Sciatic nerve (tissue), 2 donors: ENCODE measurements around the gene PTHLH. TPM values are rescaled to one million over a fixed set of nuclear protein-coding genes. Genes with fewer than 3 reads are reported as not detected.
A peak's percentile ranks its signal among the peaks of the same experiment; 100 is the strongest.

Experiments used
- ATAC-seq: fragments of 200-7000 bp; cut with Tn5 transposase; one replicate; pipeline ENCODE4 v1.9.1; 2020; ENCODE audit warnings: mild to moderate bottlenecking, moderate library complexity
- DNase-seq: peaks from one replicate; pipeline ENCODE4 v3.0.0-alpha.2; 2020; ENCODE audit warnings: low spot score
- intact Hi-C: fragments of 100-400 bp; cut with DNase I; formaldehyde crosslinking; loops from one replicate; pipeline ENCODE4 v1.14.2; 2022
- total RNA-seq: library from RNA; stranded (reverse); fragmentation: NEBNext Ultra II Directional; extraction: Animal tissue kit (Norgen Biotek cat#: 25700); gene quantifications from one replicate; pipeline ENCODE4 v1.2.1, GENCODE V29; 2021
- donor health status: DM: no; HTN: no; CAD: no.
- donor health status: DM: no; HTN: no; CAD: no.

The PTHLH gene
- total RNA-seq, 1 donor from 2014 or later = 8.3 TPM

DNA sequence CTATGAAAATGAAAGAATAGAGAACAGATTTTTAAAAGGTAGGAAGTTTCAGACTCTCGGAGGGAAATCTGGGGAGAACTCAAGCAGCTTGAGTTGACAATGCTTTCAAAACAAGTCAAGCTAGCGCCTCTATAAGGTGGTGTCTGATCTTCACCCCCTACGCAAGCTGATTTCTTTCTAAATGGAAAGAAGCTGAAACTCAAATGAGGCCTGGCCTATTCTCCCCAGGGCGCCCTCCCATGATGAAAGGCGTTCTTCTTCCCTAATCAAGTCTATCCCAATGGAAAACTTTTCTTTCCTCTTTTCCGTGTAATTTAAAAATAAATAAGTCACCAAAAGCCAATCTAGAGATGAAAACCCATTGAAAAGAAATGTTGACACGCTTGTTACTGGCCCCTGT lies 20.6 kb downstream of the PTHLH start:
- ATAC-seq (peak; percentile 19), DNase-seq (no peak)
- intact Hi-C loops = no loop called here

DNA sequence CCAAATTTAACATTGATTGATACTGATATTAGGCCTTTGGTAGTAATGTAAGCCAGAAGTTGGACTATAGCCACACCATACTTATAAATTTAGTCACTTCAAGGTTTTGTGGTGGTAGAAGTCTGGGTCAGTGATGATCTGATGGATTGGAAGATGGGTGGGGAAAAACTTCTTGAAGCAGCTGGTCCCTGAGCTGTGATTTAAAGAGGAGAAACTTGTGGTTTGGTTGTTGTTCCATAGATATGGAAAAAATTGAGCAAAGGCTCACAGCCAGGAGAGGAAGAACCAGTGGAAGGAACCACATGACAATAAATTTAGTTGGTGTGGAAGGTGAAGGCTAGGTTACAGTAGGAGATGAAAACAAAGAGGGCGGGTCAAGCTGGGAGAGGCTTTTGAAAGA lies 26.1 kb downstream of the PTHLH start:
- DNase-seq = no peak
- intact Hi-C loops = no loop called here
- ATAC-seq = peak; percentile 82

DNA sequence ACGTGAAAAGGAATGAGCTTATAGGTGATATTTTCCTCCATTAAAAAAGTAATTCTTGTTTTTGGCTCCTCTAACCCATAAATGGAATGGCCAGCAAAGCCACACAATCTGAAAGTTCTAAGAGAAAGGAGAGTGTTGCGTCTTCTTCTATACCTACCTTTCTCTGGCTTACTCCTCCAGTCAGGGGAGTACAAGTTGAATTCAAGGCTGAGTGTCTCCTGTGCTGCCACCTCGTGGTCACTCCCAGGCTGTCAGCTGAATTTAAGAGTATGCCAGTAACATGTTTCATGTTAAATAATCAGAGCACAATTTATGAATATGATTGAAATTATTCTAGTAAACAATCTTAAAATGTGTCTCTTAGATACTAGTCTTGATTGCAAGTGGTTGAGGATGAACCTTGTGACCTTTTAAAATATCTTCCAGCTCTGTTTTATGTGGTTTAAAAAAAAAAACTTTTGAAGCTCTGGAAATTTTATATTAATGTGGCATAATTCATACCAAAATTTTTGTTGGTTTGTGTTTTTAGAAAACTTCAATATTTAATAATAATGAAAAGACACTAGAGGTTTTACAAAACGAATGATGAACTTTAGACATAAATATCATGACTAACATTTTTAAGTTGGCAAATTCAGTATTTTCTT lies 31.7 kb downstream of the PTHLH start:
- peak; percentile 85 for DNase-seq
- peak; percentile 74 for ATAC-seq
- intact Hi-C loops = no loop called here

DNA sequence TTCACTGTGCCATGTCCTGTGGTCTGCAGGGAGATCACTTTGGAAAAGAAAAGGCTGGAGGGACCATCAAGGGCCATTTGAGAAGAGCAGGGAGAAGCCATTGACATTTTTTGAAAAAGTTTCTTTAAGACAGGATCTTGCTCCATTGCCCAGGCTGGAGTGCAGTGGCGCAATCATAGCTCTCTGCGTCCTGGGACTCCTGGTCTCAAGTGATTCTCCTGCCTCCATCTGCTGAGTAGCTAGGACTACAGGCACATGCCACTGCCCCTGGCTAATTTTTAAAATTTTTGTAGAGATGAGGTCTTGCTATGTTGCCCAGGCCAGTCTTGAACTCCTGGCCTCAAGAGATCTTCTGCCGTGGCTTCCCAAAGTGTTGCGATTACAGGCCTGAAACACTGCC lies 32.3 kb downstream of the PTHLH start:
- no peak for DNase-seq
- no peak for ATAC-seq
- intact Hi-C loops = no loop called here

DNA sequence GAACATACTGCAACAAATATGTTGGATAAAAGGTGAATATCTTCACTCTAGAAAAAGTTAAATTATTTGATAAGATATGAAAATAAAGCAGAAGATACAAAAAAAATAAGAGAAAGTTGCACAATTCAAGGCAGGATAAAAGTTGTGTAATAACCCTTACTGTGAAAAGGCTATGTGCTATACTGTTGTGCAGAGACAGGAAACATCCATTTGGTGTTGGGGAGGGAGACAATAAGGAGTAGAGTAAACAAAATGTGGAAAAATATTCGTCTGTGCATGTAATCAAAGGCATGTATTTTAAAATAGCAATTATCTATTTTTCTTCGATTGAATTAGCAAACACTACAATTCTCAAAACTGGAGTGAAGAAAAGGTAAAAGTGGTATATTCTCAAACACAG lies 34.8 kb downstream of the PTHLH start:
- intact Hi-C loops = no loop called here
- ATAC-seq = no peak
- no peak for DNase-seq

DNA sequence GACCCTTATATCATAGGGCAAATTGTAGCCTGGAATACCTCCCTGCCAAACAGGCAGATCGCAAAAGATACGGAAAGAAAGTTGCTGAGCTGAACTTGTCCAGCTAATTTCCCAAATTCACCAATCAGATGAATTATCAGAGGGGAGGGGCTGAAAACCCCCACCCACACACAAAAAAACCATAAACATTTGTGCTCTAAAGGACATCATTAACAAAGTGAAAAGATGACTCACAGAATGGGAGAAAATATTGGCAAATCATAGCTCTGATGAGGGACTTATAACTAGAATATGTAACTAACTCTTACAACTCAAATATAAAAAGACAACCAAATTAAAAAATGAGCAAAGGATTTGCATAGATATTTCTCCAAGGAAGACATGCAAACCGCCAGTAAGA lies 36.3 kb downstream of the PTHLH start:
- ATAC-seq (no peak), DNase-seq (no peak)
- intact Hi-C loops = no loop called here

DNA sequence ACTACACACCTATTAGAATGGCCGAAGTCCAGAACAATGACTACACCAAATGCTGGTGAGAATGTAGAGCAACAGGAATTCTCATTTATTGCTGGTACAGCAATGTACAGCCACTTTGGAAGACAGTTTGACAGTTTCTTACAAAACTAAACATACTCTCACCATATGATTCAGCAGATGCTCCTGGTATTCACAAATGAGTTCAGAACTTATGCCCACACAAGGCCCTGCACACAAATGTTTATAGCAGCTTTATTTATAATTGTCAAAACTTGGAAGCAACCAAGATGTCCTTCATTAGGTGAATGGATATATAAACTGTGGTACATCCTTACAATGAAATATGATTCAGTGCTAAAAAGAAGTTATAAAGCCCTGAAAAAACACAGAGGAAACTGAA lies 38.3 kb downstream of the PTHLH start:
- no peak for DNase-seq
- no peak for ATAC-seq
- intact Hi-C loops = no loop called here

DNA sequence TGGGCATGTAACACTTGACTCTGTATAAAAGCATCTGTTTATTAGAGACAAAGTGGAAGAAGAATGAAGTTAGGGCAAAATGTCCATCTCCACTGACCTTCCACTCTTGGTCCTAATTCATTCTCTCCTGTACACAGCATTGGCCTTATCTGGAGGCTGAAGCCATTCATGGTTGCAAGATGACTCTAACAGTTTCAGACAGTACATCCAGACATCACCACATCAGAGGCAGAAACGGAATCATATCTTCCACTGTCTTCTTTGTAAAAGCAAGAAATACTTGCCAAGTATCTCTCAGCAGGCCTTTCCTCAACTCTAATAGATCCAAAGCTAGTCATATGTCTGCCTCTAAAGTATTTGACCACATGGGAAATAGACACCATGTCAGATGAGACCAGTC lies 41.1 kb downstream of the PTHLH start:
- DNase-seq (no peak), ATAC-seq (no peak)
- intact Hi-C loops = no loop called here

DNA sequence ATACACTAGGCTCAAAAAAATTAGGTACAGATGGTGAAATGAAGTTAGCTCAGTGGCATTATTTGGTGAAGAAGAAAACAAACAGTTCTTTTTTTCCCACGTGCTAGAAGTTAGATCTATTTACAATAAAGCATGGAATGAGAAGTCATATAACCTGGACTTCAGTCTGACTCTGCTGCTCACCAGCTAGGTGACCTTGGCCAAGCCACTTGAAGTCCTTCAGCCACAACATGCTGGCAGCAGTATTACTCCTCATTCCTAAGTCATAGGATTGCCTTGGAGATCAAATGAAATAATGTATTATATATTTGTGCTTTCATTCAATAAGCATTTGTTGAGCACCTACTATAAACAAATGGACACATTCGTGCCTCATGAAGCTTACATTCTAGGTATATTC lies 45.2 kb downstream of the PTHLH start:
- no peak for DNase-seq
- no peak for ATAC-seq
- intact Hi-C loops = no loop called here

DNA sequence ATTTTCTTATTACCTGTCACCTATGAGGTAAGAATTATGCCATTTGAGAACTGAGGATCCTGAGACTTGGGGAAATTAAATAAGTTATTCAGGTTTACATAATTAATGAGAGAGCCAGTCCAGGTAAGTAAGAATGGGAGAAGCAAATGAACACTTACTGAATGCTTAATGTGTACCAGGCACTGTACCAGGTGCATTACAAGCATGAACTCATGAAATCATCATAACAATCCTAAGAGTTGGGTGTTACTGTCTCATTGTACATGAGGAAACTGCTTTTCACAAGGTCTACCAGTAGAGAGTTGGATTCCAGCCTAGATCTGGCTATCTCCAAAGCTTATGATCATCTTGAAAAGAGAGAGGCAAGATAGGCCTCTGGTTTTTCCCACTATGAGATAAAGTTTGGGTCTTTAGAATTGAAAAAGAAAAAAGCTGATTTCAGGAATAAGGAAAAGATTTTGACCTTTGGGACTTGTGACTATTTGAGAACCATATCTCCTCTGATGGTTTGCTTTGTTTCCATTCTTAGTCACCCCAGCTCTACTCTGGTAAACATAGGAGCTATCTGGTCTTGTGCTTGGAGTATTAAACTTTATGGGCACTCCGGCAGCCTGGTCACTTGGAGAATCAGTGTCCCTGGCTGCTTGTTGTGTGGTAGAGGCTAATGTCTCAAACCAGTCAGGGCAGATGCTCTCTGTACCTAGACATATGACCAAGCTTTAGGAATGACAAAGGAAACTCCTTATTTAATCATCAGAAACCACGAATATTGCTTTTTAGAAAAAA lies 48.0 kb downstream of the PTHLH start:
- ATAC-seq = no peak
- intact Hi-C loops = no loop called here

DNA sequence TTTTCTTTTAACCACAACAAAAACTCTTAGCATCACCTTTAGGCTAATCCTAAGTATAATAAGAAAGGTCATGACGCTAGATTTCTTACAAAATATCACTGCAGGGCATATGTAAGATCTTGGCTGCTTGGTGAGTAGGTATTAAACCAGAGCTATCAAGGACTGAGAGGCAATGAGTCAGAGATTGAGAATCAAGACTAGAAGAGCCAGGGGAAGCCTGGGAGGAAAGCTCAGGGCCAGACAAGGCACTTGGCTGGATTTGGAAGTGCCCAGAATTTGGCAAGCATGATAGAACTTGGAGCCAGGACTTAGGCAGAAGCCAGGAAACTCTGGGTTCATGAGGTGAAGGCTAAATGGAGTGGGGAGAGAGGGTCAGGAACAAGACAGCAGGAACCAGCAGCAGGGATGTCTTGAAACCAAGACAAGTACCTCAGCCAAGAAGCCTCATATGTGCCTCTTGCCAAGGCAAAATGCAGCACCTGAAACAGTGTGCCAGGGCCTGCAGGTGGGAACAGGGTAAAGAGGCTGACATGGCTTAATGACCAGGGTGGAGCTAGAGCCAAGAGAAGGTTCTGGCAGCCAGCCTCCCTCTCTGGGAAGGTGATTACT lies 49.9 kb downstream of the PTHLH start:
- ATAC-seq = peak; percentile 44
- intact Hi-C loops = no loop called here
- DNase-seq = no peak

More for the DNA sequence above, 48.0 kb downstream of the PTHLH start:
- DNase-seq = no peak

DNA sequence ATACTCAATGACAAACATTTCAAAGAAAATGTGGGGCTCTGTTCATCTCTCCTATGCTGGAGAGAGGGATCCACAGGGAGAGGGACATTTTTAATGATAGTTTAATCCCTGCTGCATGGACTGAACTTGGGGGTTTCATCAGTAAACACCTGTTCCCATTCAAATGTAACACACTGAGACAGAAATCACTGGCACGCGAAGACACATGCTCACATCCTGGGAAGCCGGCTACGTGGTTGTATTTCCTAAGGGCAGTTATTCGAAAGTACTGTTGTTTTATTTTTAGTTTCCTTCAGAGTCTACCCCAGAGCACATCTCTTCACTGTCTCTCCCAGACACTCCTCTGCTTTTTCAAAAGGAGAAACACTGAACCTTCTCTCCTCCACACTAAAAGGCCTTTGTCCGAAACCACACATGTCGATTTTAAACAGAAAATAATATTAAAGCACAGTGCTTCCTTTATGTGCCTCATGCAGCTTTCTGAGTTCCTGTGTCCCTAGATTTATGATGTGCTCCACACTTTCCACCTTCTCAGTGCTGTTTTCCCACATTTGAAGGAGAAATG lies 52.8 kb downstream of the PTHLH start:
- intact Hi-C loops = no loop called here
- DNase-seq (no peak), ATAC-seq (no peak)

DNA sequence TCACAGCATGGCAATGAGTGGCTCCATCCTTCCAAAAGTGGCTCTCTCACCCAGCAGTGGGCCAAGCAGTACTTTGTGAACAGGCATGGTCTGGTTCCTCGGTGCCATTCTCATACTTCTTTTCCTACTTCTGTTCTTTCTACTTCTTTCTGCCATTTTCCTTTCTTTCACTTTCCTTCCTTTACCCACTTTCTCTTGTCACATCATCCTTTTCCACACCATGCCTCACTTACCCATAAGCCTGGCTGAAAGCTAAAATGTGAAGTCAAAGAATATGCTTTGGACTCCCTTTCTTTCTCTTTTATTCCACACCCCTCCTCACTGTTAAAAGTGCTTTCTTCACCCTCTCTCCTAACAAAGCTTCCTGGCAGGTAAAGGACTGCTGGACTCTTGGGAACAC lies 57.0 kb downstream of the PTHLH start:
- no peak for DNase-seq
- intact Hi-C loops = no loop called here
- ATAC-seq = no peak

DNA sequence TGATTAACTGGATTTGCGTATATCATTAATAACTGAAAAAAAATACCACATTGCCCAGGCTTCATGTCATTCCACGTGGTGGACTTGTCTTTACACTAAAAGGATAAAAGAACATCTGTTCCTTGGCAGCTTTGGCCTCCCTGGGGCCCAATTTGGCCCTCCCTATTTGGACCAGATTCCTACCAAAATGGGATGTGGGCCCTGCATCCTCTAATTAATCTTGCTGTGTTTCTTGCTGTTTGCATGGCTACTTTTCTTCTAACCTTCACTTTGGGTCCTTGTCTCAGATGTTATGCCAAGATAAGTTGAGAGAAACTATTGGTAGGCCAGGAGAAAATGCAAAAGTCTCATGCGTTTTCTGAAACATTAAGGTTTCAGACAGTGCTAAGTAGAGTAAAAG lies 57.5 kb downstream of the PTHLH start:
- DNase-seq = no peak
- intact Hi-C loops = no loop called here

DNA sequence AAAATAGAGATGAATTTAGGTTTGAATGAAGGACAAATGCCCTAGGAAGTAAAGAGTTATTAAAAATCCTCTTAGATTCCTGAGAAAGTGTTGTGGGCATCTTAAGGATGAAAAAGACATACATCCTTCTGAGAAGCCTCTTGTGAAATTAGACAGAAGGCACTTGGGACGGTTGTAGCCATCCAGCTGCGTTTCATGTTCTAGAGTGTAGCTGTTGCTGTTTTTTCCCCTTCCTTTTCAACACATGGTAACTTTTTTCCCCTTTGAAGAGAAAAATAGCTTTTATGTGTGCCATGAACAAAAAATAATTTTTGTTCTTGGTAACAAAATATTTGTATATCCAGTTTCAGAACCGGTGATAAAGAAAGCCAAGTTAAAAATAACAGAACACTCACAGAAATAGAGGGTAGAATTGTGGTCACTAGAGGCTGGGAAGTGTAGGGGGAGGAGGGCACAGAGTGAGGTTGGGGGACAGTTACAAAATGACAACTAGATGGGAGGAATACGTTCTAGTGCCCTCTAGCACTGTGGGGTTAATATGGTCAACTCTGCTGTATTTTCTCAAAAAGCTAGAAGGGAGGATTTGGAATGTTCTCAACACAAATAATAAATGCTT lies 58.4 kb downstream of the PTHLH start:
- peak; percentile 39 for ATAC-seq
- no peak for DNase-seq
- intact Hi-C loops = no loop called here

More for the DNA sequence above, 57.5 kb downstream of the PTHLH start:
- ATAC-seq = peak; percentile 20

DNA sequence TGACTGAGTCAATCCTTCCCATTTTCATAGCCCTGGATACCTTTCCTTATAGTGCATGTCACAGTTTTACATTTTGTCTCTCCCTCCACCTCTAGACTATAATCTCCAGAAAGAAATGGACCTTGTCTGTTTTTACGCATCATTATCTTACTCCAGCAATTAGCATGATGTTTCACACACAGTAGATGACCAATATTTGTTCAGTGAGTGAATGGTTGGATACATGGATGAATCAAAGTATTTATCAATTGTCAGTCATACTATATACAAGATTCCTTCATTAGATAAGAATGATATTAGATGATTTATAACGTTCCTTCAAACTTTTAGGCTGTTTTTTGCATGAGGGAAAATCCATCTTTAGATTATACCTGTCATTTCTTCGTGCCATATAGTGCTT lies 61.1 kb downstream of the PTHLH start:
- no peak for DNase-seq
- intact Hi-C loops = no loop called here
- ATAC-seq = no peak
